ENCODE measurements around the gene TDRD10.

TDRD10 gene, protein sequence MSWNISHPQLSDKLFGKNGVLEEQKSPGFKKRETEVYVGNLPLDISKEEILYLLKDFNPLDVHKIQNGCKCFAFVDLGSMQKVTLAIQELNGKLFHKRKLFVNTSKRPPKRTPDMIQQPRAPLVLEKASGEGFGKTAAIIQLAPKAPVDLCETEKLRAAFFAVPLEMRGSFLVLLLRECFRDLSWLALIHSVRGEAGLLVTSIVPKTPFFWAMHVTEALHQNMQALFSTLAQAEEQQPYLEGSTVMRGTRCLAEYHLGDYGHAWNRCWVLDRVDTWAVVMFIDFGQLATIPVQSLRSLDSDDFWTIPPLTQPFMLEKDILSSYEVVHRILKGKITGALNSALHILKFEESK

DNA sequence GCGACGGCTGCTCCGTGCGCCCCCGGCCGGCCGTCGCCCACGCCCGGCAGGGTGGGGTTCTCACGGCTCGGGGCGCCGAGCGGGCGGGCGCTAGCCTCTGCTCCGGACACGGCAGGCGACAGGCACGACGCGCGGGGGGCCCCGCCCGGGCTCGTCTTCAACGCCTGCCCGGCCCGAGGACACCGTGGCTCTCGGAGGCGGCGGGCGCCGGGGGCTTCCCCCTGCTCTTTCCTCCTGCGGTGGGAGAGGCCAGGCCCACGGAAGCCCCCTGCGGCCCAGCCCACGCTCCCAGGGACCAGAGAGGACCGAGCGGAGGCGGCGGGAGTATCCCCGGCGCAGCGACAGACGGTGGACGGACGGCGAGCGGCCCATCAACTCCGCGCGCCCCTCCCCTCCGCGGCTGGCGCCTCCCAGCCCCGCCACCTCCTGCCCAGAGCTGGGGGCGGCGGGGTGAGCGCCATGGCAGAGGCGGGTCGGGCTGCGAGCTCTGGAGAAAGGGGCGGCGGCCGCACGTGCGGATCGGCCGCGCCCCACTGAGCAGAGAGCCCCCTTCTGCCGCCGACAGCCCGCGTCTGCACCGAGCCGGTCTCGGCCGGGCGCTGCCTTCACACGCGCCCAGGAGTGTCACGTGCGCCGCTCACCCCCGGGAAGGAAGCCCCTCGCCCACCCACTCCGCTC is at the start of gene TDRD10, which contains the start of gene SHE:
Gene TDRD10 (plus strand): TSS at position 154 of the 678 bp plus-strand sequence. CDS start 4,685 bp downstream, outside the sequence.
Gene SHE (minus strand): TSS at position 347 of the 678 bp plus-strand sequence. CDS start 386 bp downstream, outside the sequence.
- Histone ChIP-seq H2AFZ (ENCODE audit: low read length, unreplicated experiment) (peak within 1 kb of the TSS; percentile 92), H3K4me1 (ENCODE audit: control insufficient read depth, insufficient read depth, low read length, unreplicated experiment) (no peaks in the 10 kb centered on the region), H3K36me3 (ENCODE audit: insufficient read depth, low read length) (peaks cover 9% of the 10 kb centered on the region; the same call in 1 of the 2 replicates), H3K79me2 (ENCODE audit: control insufficient read depth, insufficient read depth, low read length, unreplicated experiment) (no peaks in the 10 kb centered on the region), H3K27me3 (ENCODE audit: insufficient read depth, low read length) (peaks cover 59% of the 10 kb centered on the region), H3K27ac (ENCODE audit: low read depth, low read length) (no peak within 1 kb of the TSS), H3K4me3 (ENCODE audit: low read depth, low read length) (peak within 1 kb of the TSS; percentile 80)

DNA sequence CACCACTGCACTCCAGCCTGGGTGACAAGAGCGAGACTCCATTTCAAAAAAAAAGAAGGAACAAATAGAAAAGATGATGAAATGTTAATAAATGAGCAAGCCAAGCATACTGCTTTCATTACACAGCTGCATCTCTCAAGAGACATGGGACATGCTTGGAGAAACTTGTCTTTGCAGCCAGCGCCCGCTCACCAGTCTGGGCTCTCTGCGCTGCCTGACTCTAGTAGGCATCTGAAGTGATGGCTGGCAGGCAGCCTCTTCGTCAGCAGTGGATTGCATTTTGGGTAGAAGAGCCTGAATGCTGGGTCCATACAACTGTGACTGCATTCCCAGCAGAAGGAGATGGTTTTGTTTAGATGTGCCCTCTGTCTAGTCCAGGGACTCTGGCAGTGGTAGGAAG is 48.9 kb upstream of the TDRD10 start:
- Histone ChIP-seq H3K4me1 (ENCODE audit: control insufficient read depth, insufficient read depth, low read length, unreplicated experiment) (peaks cover 15% of the 10 kb centered on the region), H3K36me3 (ENCODE audit: insufficient read depth, low read length) (0 out of 2 replicates have a peak, but pooled peaks cover 9% of the 10 kb centered on the region), H3K4me3 (ENCODE audit: low read depth, low read length) (no peak overlapping the region), H3K27me3 (ENCODE audit: insufficient read depth, low read length) (no peaks in the 10 kb centered on the region), H2AFZ (ENCODE audit: low read length, unreplicated experiment) (no peak overlapping the region), H3K79me2 (ENCODE audit: control insufficient read depth, insufficient read depth, low read length, unreplicated experiment) (no peaks in the 10 kb centered on the region), H3K27ac (ENCODE audit: low read depth, low read length) (no peak overlapping the region)

DNA sequence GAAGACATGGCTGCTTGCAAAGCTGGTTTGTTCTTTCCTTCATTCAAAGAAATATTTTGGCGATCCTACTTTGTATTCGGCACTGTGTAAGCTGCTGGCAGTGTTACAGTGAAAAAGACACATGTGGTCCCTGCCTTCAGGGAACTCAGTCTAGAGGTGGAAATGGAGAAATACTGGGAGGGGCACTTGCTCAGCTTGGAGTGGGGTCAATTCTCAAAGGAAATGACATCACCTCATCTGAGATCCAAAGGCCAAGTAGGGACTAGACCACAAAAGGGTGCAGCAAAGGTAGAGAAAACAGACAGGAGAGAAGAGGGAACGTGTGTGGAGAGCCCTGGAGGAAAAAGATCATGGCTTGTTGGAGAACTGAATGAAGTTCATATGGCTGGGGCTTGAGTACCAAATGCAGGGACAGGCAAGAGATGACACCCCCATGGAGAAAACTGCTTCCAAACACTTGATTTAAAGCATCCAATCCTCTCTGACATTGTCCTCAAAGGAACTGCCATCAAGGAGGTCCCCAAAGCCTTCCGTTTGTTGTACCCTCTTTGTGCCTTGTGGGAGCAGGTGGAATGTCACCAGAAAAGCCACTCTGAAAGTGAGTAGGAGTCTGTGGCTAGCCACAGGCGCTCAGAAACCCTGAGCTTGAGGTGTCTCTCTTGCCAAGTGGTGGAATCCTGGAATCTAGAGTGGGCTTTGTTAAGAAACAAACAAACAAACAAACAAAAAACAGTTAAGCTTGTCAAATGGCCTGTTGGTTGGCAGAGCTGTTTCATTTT is 48.3 kb upstream of the TDRD10 start:
- no peak overlapping the region for H3K27ac ChIP-seq (ENCODE audit: low read depth, low read length)
- no peaks in the 10 kb centered on the region for H3K27me3 ChIP-seq (ENCODE audit: insufficient read depth, low read length)
- no peaks in the 10 kb centered on the region for H3K79me2 ChIP-seq (ENCODE audit: control insufficient read depth, insufficient read depth, low read length, unreplicated experiment)
- 0 out of 2 replicates have a peak, but pooled peaks cover 9% of the 10 kb centered on the region for H3K36me3 ChIP-seq (ENCODE audit: insufficient read depth, low read length)
- no peak overlapping the region for H2AFZ ChIP-seq (ENCODE audit: low read length, unreplicated experiment)
- H3K4me3 ChIP-seq (ENCODE audit: low read depth, low read length), result no peak overlapping the region
- H3K4me1 ChIP-seq (ENCODE audit: control insufficient read depth, insufficient read depth, low read length, unreplicated experiment), result peaks cover 15% of the 10 kb centered on the region

DNA sequence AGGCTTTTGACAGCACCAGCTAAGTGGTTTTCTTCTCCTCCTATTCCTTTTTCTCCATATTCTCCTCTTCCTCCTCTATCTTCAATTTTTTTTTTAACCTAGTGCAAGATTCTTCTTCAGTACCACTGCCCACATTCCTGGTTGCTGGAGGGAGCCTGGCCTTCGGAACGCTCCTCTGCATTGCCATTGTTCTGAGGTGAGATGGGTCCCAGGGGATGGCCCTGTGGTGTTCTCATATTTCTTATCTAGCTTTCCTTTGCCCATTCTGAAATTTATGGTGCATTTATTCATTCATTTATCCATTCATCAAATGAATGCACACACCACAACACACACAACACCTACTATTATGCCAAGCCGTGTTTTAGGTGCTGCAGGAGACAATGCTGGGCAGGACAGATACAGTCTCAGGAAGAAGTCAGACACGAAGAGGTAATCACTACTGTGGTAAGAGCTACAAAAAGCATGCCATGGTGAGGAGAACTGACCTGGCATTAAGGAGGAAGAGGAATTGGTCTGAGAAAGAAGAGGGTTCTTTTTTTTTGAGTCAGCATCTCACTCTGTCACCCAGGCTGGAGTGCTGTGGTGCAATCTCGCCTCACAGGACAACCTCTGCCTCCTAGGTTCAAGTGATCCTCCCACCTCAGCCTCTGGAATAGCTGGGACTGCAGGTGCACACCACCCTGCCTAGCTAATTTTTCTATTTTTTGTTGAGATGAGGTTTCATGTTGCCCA is 47.5 kb upstream of the TDRD10 start:
- Histone ChIP-seq H2AFZ (ENCODE audit: low read length, unreplicated experiment) (no peak overlapping the region), H3K27ac (ENCODE audit: low read depth, low read length) (no peak overlapping the region), H3K4me3 (ENCODE audit: low read depth, low read length) (no peak overlapping the region), H3K4me1 (ENCODE audit: control insufficient read depth, insufficient read depth, low read length, unreplicated experiment) (peaks cover 15% of the 10 kb centered on the region), H3K36me3 (ENCODE audit: insufficient read depth, low read length) (0 out of 2 replicates have a peak, but pooled peaks cover 9% of the 10 kb centered on the region), H3K79me2 (ENCODE audit: control insufficient read depth, insufficient read depth, low read length, unreplicated experiment) (no peaks in the 10 kb centered on the region), H3K27me3 (ENCODE audit: insufficient read depth, low read length) (no peaks in the 10 kb centered on the region)

DNA sequence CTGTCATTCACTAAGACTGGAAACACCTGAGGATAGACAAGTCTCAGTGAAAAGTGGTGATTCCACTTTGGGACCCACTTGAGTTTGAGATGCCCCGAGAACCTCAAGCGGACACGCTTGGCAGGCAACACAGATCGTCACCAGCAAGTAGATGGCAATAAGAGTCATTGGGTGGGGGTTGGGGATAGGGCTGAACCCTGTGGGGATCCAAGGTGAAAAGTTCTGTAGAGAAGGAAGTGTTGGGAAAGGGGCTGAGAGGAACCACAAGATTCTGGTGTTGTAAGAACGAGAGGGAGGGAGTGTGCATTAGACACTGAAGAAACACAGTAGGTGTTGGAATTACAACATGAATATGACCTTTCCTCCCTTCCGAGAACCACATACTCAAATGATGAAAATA is 45.4 kb upstream of the TDRD10 start:
- Histone ChIP-seq H3K36me3 (ENCODE audit: insufficient read depth, low read length) (0 out of 2 replicates have a peak, but pooled peaks cover 4% of the 10 kb centered on the region), H3K27me3 (ENCODE audit: insufficient read depth, low read length) (no peaks in the 10 kb centered on the region)

DNA sequence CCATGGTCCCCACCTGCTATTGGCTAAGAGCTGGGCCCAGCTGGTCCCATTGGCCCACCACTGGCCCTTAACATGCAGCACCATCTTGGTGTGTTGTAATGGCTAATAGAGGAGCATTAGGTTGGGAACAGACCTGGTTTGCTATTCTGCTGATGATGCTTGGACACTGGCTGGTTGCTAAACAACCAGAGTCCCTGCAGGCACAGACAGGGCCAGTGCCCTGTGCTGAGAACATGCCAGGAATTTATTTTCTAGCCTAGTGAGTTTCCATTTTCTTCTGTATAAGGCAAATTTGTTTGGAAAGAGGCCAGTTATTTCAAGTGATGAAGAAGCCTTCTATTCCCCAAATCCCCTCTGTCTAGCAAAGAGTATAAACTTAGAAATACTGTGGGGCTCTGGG is 42.9 kb upstream of the TDRD10 start:
- H3K4me3 ChIP-seq (ENCODE audit: low read depth, low read length), result no peak overlapping the region
- 0 out of 2 replicates have a peak, but pooled peaks cover 4% of the 10 kb centered on the region for H3K36me3 ChIP-seq (ENCODE audit: insufficient read depth, low read length)
- H3K27ac ChIP-seq (ENCODE audit: low read depth, low read length), result no peak overlapping the region
- no peak overlapping the region for H2AFZ ChIP-seq (ENCODE audit: low read length, unreplicated experiment)
- H3K79me2 ChIP-seq (ENCODE audit: control insufficient read depth, insufficient read depth, low read length, unreplicated experiment), result no peaks in the 10 kb centered on the region
- H3K4me1 ChIP-seq (ENCODE audit: control insufficient read depth, insufficient read depth, low read length, unreplicated experiment), result peaks cover 11% of the 10 kb centered on the region
- H3K27me3 ChIP-seq (ENCODE audit: insufficient read depth, low read length), result no peaks in the 10 kb centered on the region

More for the DNA sequence above, 45.4 kb upstream of the TDRD10 start:
- H3K79me2 ChIP-seq (ENCODE audit: control insufficient read depth, insufficient read depth, low read length, unreplicated experiment), result no peaks in the 10 kb centered on the region
- H3K4me3 ChIP-seq (ENCODE audit: low read depth, low read length), result no peak overlapping the region
- H3K4me1 ChIP-seq (ENCODE audit: control insufficient read depth, insufficient read depth, low read length, unreplicated experiment), result peaks cover 15% of the 10 kb centered on the region
- no peak overlapping the region for H3K27ac ChIP-seq (ENCODE audit: low read depth, low read length)
- no peak overlapping the region for H2AFZ ChIP-seq (ENCODE audit: low read length, unreplicated experiment)

DNA sequence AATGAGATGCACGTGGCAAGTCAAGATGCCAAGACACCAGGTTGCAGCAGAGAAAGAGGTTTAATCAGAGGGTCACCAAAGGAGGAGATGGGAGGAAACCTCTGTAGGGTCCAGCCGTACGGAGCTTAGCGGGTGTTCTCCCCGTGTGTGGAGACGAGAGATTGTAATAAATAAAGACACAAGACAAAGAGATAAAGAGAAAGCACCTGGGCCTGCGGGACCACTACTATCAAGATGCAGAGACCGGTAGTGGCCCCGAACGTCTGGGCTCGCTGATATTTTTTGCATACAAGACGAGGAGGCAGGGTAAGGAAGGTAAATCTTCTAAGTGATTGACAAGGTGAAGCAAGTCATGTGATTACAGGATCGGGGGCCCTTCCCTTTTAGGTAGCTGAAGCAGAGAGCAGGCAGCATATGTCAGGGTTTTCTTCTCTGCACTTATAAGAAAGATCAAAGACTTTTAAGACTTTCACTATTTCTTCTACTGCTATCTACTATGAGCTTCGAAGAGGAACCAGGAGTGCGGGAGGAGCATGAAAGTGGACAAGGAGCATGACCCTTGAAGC is 41.2 kb upstream of the TDRD10 start:
- no peaks in the 10 kb centered on the region for H3K79me2 ChIP-seq (ENCODE audit: control insufficient read depth, insufficient read depth, low read length, unreplicated experiment)
- H2AFZ ChIP-seq (ENCODE audit: low read length, unreplicated experiment), result no peak overlapping the region
- no peak overlapping the region for H3K4me3 ChIP-seq (ENCODE audit: low read depth, low read length)
- peaks cover 10% of the 10 kb centered on the region for H3K4me1 ChIP-seq (ENCODE audit: control insufficient read depth, insufficient read depth, low read length, unreplicated experiment)
- H3K27me3 ChIP-seq (ENCODE audit: insufficient read depth, low read length), result no peaks in the 10 kb centered on the region
- H3K36me3 ChIP-seq (ENCODE audit: insufficient read depth, low read length), result 0 out of 2 replicates have a peak, but pooled peaks cover 4% of the 10 kb centered on the region
- no peak overlapping the region for H3K27ac ChIP-seq (ENCODE audit: low read depth, low read length)

DNA sequence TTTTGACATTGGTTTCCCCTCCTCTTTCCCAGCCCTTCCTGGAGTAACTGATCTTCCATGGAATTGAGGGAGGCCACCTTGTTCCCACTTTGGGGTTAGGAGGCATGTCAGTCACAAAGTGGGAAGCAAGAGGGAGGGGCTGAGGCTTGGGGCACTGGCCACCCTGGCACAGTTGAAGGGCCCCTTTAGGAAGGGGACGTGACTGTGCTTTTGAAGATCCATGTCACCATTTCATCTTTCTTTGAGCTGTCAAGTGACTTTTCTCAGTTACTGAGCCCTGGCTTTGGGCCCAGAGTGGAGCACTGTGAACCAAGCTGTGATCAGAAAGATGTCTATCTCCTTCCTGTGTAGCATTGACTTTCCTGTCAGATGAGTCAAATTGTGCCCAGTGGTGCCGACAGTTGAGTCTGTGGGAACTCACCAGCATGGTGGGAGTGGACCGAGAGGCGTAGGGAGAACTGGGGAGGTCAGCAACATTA is 38.5 kb upstream of the TDRD10 start:
- Histone ChIP-seq H3K27me3 (ENCODE audit: insufficient read depth, low read length) (no peaks in the 10 kb centered on the region), H3K36me3 (ENCODE audit: insufficient read depth, low read length) (no peaks in the 10 kb centered on the region), H3K27ac (ENCODE audit: low read depth, low read length) (peak overlapping the region; percentile 80), H3K79me2 (ENCODE audit: control insufficient read depth, insufficient read depth, low read length, unreplicated experiment) (no peaks in the 10 kb centered on the region), H3K4me3 (ENCODE audit: low read depth, low read length) (no peak overlapping the region), H2AFZ (ENCODE audit: low read length, unreplicated experiment) (no peak overlapping the region), H3K4me1 (ENCODE audit: control insufficient read depth, insufficient read depth, low read length, unreplicated experiment) (peaks cover 10% of the 10 kb centered on the region)

DNA sequence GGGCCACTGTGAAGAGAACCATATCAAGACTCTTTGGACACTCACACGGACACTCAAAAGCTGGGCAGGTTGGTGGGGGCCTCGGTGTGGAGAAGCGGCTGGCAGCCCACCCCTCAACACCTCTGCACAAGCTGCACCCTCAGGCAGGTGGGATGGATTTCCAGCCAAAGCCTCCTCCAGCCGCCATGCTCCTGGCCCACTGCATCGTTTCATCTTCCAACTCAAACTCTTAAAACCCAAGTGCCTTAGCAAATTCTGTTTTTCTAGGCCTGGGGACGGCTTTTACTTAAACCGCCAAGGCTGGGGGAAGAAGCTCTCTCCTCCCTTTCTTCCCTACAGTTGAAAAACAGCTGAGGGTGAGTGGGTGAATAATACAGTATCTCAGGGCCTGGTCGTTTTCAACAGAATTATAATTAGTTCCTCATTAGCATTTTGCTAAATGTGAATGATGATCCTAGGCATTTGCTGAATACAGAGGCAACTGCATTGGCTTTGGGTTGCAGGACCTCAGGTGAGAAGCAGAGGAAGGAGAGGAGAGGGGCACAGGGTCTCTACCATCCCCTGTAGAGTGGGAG is 36.3 kb upstream of the TDRD10 start:
- Histone ChIP-seq H3K27ac (ENCODE audit: low read depth, low read length) (no peak overlapping the region), H3K4me1 (ENCODE audit: control insufficient read depth, insufficient read depth, low read length, unreplicated experiment) (peaks cover 10% of the 10 kb centered on the region), H3K27me3 (ENCODE audit: insufficient read depth, low read length) (no peaks in the 10 kb centered on the region), H3K36me3 (ENCODE audit: insufficient read depth, low read length) (no peaks in the 10 kb centered on the region), H3K4me3 (ENCODE audit: low read depth, low read length) (no peak overlapping the region), H2AFZ (ENCODE audit: low read length, unreplicated experiment) (no peak overlapping the region), H3K79me2 (ENCODE audit: control insufficient read depth, insufficient read depth, low read length, unreplicated experiment) (no peaks in the 10 kb centered on the region)

Data from ACC112 (cell line).